ENCODE data around the gene CNKSR2. TPM values are rescaled to one million over a fixed set of nuclear protein-coding genes. Genes with fewer than 3 reads are reported as not detected.

Gene CNKSR2
- total RNA-seq, 1 donor from 2014 or later, result 3.4 TPM

DNA sequence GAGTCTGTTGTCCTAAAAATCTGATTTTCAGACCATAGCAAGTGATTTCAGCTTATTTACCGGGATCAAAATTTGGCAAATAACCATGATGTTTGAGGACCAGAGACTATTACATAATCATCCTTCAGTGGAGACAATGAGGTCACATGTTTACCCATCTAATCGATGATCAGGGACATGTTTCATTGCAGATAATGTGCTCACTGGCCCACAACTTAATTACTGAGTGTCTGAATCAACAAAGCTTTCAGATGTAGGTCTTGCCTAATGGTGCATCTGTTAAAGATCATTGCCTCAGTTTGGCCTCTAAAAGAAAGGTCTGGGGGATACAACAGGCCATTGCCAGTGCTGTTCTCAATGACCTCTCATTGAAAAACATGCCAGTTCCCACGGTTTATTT lies 326.7 kb downstream of the CNKSR2 start:
- no peak overlapping the region for H3K4me3 ChIP-seq (ENCODE audit: low read depth, low read length)
- no peak for TF ChIP-seq CTCF (conservative IDR thresholded peaks at IDR 0.05; ENCODE audit: low read depth, low read length)
- no peak for DNase-seq (ENCODE audit: low read depth)

DNA sequence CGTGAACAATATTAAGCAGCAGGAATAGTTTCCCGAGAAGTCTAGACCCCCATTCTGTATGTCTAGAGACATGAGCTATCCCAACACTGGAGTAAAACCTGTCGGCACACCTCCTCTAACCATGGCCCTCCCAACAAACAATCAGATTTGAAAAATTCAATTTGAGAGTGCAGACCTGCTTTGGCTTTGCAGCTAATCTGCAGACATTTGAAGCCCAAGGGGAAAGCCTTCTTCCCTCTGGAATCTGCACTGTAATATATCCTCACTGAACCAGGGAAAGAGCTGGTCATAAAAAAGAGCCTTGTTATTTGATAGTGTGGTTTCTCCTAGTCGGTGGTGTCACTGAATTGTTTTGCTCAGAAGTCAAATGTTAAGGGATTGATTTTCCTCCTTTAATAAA lies 328.5 kb downstream of the CNKSR2 start:
- TF ChIP-seq CTCF (conservative IDR thresholded peaks at IDR 0.05; ENCODE audit: low read depth, low read length), result no peak
- DNase-seq (ENCODE audit: low read depth), result no peak
- no peak overlapping the region for H3K4me3 ChIP-seq (ENCODE audit: low read depth, low read length)
